Loucy (cell line): Measurements from ENCODE around the gene SLC34A3.

Experiments
- EZH2phosphoT487 ChIP-seq: fragments of 200-600 bp; IDR thresholded peaks from 2 replicates; pipeline ENCODE4 v1.6.1; 2018; ENCODE audit warnings: antibody characterized with exemption, mild to moderate bottlenecking, moderate library complexity, borderline replicate concordance
- TF ChIP-seq, protein P1 (sequence below): fragments of 200-600 bp; sonication (generic); conservative IDR thresholded peaks from 2 replicates; pipeline ENCODE4 v1.5.1; 2014; ENCODE audit warnings: mild to moderate bottlenecking, antibody characterized with exemption, low read length

DNA sequence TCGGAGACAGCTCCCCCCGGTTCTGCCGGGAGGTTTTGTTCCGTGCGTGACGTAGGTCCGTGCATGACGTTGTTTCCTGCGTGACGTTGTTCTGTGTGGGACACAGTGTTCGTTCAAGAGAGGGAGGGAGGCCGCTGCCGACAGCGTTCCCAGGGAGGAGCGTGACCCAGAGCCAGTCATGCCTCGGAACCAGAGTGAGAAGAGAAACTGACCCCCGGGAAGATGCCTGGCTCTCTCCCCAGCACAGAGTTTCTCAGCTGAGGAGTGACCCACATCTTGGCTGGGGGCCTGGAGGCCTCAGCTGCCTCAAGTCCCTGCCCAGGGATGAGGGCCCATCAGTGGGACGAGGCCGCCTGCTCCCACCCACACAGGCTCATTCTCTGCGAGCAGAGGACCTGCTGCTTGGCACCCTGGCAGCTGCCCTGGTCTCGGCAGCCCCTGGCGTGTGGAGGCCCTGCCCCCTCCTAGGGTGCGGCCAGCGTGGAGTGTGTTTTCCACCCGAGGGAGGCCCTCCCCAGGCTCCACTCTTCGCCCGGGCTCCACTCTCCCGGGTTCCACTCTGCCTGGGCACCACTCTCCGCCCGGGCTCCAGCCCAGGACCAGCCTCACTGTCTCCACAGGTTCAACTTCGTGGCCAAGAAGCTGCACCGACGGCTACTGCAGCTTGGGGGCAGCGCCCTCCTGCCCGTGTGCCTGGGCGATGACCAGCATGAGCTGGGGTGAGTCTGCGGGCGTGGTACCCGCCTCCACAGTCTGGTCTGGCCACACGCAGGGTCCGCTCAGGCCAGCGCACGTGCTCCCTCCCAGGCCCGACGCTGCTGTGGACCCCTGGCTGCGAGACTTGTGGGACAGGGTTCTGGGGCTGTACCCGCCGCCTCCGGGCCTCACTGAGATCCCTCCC is 17.3 kb upstream of the SLC34A3 start:
- TF ChIP-seq, protein P1, sequence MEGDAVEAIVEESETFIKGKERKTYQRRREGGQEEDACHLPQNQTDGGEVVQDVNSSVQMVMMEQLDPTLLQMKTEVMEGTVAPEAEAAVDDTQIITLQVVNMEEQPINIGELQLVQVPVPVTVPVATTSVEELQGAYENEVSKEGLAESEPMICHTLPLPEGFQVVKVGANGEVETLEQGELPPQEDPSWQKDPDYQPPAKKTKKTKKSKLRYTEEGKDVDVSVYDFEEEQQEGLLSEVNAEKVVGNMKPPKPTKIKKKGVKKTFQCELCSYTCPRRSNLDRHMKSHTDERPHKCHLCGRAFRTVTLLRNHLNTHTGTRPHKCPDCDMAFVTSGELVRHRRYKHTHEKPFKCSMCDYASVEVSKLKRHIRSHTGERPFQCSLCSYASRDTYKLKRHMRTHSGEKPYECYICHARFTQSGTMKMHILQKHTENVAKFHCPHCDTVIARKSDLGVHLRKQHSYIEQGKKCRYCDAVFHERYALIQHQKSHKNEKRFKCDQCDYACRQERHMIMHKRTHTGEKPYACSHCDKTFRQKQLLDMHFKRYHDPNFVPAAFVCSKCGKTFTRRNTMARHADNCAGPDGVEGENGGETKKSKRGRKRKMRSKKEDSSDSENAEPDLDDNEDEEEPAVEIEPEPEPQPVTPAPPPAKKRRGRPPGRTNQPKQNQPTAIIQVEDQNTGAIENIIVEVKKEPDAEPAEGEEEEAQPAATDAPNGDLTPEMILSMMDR, result peak; percentile 25; the same call in 1 of the 2 replicates
- no peak for TF ChIP-seq EZH2phosphoT487
